ENCODE data around the gene NXPH4.

The NXPH4 gene

DNA sequence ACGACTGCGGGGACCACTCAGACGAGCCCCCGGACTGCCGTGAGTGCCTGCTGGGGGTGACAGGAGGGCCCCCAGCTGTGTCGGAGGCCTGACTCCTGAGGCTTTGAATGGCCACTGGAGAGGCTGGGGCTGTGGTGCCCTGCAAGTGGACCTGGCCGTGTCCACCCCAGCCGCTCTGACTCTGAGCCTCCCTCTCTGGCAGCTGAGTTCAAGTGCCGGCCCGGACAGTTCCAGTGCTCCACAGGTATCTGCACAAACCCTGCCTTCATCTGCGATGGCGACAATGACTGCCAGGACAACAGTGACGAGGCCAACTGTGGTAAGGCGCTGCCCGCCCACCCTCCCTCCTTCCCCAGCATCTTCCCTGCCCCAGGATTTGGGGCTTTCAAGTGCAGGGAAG, 16.1 kb upstream of the NXPH4 start:
- Histone ChIP-seq H3K9ac (no peak overlapping the region), H2AFZ (no peak overlapping the region), H3K36me3 (ENCODE audit: control insufficient read depth, insufficient read depth, low read length) (no peaks in the 10 kb centered on the region), H3K4me2 (ENCODE audit: low read length) (no peak overlapping the region), H3K4me1 (no peaks in the 10 kb centered on the region), H3K27me3 (ENCODE audit: control insufficient read depth, insufficient read depth, low read length) (no peaks in the 10 kb centered on the region), H3K27ac (no peak overlapping the region), H3K9me3 (ENCODE audit: control insufficient read depth, low read length) (no peaks in the 10 kb centered on the region), H3K79me2 (no peaks in the 10 kb centered on the region), H3K4me3 (ENCODE audit: low read depth, low read length) (no peak overlapping the region)
- TF ChIP-seq CTCF (IDR thresholded peaks at IDR 0.05), result no peak

DNA sequence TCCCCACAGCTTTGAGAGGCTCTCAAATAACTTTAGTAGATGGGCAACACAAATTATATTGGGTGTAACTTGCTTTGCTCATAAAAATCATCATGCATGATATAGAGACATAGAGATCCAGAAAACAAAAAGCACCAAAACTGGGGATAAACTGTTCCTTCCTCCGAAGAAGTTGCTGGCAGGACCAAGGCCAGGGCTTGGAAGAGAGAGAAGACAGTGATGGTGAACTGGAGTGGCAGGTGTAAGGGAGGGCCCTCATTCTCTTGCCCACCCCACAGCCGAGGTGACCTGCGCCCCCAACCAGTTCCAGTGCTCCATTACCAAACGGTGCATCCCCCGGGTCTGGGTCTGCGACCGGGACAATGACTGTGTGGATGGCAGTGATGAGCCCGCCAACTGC, 15.4 kb upstream of the NXPH4 start:
- Histone ChIP-seq H3K9me3 (ENCODE audit: control insufficient read depth, low read length) (no peaks in the 10 kb centered on the region), H3K4me3 (ENCODE audit: low read depth, low read length) (no peak overlapping the region), H2AFZ (no peak overlapping the region), H3K27me3 (ENCODE audit: control insufficient read depth, insufficient read depth, low read length) (no peaks in the 10 kb centered on the region), H3K36me3 (ENCODE audit: control insufficient read depth, insufficient read depth, low read length) (no peaks in the 10 kb centered on the region), H3K9ac (no peak overlapping the region), H3K27ac (no peak overlapping the region), H3K4me2 (ENCODE audit: low read length) (no peak overlapping the region), H3K79me2 (no peaks in the 10 kb centered on the region), H3K4me1 (no peaks in the 10 kb centered on the region)
- no peak for TF ChIP-seq CTCF (IDR thresholded peaks at IDR 0.05)

DNA sequence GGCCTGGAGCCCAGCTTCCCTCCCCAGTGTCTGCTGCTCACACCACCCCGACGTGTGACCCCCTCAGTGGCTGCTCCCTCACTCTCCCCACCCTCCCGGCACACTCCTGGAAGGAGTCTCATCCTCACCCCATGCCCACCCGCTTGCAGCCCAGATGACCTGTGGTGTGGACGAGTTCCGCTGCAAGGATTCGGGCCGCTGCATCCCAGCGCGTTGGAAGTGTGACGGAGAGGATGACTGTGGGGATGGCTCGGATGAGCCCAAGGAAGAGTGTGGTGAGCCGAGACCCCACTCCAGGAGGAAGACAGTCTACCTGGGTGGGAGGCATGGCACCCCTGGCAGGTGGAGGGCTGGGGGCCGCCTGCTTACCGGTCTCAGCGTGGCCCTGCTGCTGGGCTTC, 15.0 kb upstream of the NXPH4 start:
- Histone ChIP-seq H3K79me2 (no peaks in the 10 kb centered on the region), H3K27me3 (ENCODE audit: control insufficient read depth, insufficient read depth, low read length) (no peaks in the 10 kb centered on the region), H3K36me3 (ENCODE audit: control insufficient read depth, insufficient read depth, low read length) (no peaks in the 10 kb centered on the region), H3K9ac (no peak overlapping the region), H3K4me1 (no peaks in the 10 kb centered on the region), H3K9me3 (ENCODE audit: control insufficient read depth, low read length) (no peaks in the 10 kb centered on the region), H3K27ac (no peak overlapping the region), H3K4me3 (ENCODE audit: low read depth, low read length) (no peak overlapping the region), H3K4me2 (ENCODE audit: low read length) (no peak overlapping the region), H2AFZ (no peak overlapping the region)
- TF ChIP-seq CTCF (IDR thresholded peaks at IDR 0.05), result no peak

DNA sequence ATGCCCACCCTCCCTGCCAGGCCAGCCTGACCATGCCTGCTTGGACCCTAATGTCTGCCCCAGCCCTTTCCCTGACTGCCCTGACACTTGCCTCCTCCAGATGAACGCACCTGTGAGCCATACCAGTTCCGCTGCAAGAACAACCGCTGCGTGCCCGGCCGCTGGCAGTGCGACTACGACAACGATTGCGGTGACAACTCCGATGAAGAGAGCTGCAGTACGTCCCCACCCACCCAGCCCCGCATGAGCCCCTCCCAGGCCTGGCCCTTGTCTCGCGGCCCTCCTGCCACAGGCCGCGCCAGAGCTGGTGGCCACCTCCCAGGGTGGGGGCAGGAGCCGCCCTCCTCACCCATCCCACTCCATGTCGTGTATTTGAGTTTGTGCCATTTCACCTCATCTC, 14.3 kb upstream of the NXPH4 start:
- Histone ChIP-seq H3K27ac (no peak overlapping the region), H3K79me2 (no peaks in the 10 kb centered on the region), H2AFZ (no peak overlapping the region), H3K4me1 (no peaks in the 10 kb centered on the region), H3K4me2 (ENCODE audit: low read length) (no peak overlapping the region), H3K9ac (no peak overlapping the region), H3K9me3 (ENCODE audit: control insufficient read depth, low read length) (no peaks in the 10 kb centered on the region), H3K36me3 (ENCODE audit: control insufficient read depth, insufficient read depth, low read length) (no peaks in the 10 kb centered on the region), H3K27me3 (ENCODE audit: control insufficient read depth, insufficient read depth, low read length) (no peaks in the 10 kb centered on the region), H3K4me3 (ENCODE audit: low read depth, low read length) (no peak overlapping the region)
- no peak for TF ChIP-seq CTCF (IDR thresholded peaks at IDR 0.05)

GRCh38 chr12:57203201-57203600, 13.4 kb upstream of the NXPH4 start:
- Histone ChIP-seq H3K36me3 (ENCODE audit: control insufficient read depth, insufficient read depth, low read length) (no peaks in the 10 kb centered on the region), H3K9me3 (ENCODE audit: control insufficient read depth, low read length) (no peaks in the 10 kb centered on the region), H3K9ac (no peak overlapping the region), H3K79me2 (no peaks in the 10 kb centered on the region), H3K27ac (no peak overlapping the region), H3K4me3 (ENCODE audit: low read depth, low read length) (no peak overlapping the region), H3K27me3 (ENCODE audit: control insufficient read depth, insufficient read depth, low read length) (no peaks in the 10 kb centered on the region), H3K4me2 (ENCODE audit: low read length) (no peak overlapping the region), H3K4me1 (no peaks in the 10 kb centered on the region), H2AFZ (no peak overlapping the region)
- no peak for TF ChIP-seq CTCF (IDR thresholded peaks at IDR 0.05)

Data from parathyroid adenoma (tissue), 2 donors.